KMS-11 (cell line): ENCODE results near the gene TRMU.

Source experiments
- H2AFZ ChIP-seq: fragments of 200-600 bp; sonication (generic); 2 replicates; pipeline ENCODE4 v1.6.1; 2016; ENCODE audit warnings: antibody characterized with exemption, mixed run types, low read depth
- H3K27ac ChIP-seq: fragments of 200-600 bp; sonication (generic); 2 replicates; pipeline ENCODE4 v1.6.1; 2016; ENCODE audit warnings: mild to moderate bottlenecking, mixed run types
- H3K27me3 ChIP-seq: fragments of 200-600 bp; sonication (generic); 2 replicates; pipeline ENCODE4 v1.6.1; 2017; ENCODE audit warnings: mild to moderate bottlenecking, low read depth, mixed run types, moderate library complexity; ENCODE audit not compliant: insufficient read depth
- H3K36me3 ChIP-seq: fragments of 200-600 bp; sonication (generic); 2 replicates; pipeline ENCODE4 v1.6.1; 2017; ENCODE audit warnings: mild to moderate bottlenecking, mixed run types; ENCODE audit not compliant: insufficient read depth
- H3K4me1 ChIP-seq: fragments of 200-600 bp; sonication (generic); 2 replicates; pipeline ENCODE4 v1.6.1; 2016; ENCODE audit warnings: mild to moderate bottlenecking, low read depth, mixed run types; ENCODE audit not compliant: poor library complexity, severe bottlenecking
- H3K4me2 ChIP-seq: fragments of 200-600 bp; sonication (generic); 2 replicates; pipeline ENCODE4 v1.7.0; 2016; ENCODE audit warnings: mild to moderate bottlenecking, mixed run types
- H3K4me3 ChIP-seq: fragments of 200-600 bp; sonication (generic); IDR thresholded peaks from 2 replicates; pipeline ENCODE4 v1.6.1; 2017; ENCODE audit warnings: low read depth, low read length, mixed read lengths; ENCODE audit not compliant: insufficient read depth
- H3K79me2 ChIP-seq: fragments of 200-600 bp; sonication (generic); 2 replicates; pipeline ENCODE4 v1.6.1; 2016; ENCODE audit warnings: low read depth, mixed run types; ENCODE audit not compliant: insufficient read depth
- H3K9ac ChIP-seq: fragments of 200-600 bp; sonication (generic); 2 replicates; pipeline ENCODE4 v1.6.1; 2016; ENCODE audit warnings: mild to moderate bottlenecking, mixed run types
- H4K20me1 ChIP-seq: fragments of 200-600 bp; sonication (generic); 2 replicates; pipeline ENCODE4 v1.6.1; 2016; ENCODE audit warnings: mild to moderate bottlenecking, mixed run types; ENCODE audit not compliant: insufficient read depth
- TF ChIP-seq, protein P1 (sequence below): fragments of 200-600 bp; sonication (generic); conservative IDR thresholded peaks from 2 replicates; pipeline ENCODE4 v1.6.1; 2017; ENCODE audit warnings: low read depth, mild to moderate bottlenecking, antibody characterized with exemption, low read length, moderate library complexity, mixed read lengths

The TRMU gene

DNA sequence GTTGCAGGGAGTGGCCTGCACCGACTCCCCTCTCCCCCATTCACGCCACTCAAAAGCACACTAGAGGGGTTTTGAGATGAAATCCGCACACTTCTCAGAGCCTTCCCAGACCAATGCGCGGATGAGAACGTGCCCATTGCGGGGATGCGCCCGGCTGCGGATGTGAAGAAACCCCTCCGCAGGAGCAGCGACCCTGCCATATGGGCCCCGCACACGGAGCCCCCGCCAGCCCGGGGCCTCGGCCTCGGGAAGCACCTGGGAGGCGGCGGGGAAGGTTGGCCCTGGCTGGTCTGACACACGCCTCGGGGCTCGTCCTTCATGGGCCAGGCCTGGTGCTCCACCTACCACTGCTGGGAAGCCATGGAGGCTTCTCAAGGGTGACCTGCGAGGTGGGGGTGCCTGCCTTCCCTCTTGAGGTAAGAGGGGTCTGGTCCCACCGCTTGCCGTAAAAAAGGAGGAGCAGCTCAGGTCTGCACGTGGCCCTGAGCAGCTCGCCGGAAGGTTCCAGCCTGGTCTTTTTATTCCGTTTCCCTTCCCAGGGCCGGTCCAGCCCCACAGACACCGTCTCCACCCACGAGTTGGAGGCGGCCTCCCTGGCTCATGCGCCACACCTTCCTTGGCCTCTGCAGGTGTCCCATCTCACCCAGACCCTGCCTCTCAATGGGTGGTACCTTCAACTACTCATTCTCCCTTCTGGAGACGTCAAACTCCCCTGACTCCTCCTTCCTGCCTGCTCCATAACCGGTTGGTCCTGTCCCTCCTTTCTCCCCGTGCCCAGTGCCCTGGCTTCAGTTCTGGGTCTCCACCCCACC is 39.4 kb downstream of the TRMU start:
- Histone ChIP-seq H4K20me1 (no peaks in the 10 kb centered on the region), H3K27ac (no peak overlapping the region)
- TF ChIP-seq, protein P1, sequence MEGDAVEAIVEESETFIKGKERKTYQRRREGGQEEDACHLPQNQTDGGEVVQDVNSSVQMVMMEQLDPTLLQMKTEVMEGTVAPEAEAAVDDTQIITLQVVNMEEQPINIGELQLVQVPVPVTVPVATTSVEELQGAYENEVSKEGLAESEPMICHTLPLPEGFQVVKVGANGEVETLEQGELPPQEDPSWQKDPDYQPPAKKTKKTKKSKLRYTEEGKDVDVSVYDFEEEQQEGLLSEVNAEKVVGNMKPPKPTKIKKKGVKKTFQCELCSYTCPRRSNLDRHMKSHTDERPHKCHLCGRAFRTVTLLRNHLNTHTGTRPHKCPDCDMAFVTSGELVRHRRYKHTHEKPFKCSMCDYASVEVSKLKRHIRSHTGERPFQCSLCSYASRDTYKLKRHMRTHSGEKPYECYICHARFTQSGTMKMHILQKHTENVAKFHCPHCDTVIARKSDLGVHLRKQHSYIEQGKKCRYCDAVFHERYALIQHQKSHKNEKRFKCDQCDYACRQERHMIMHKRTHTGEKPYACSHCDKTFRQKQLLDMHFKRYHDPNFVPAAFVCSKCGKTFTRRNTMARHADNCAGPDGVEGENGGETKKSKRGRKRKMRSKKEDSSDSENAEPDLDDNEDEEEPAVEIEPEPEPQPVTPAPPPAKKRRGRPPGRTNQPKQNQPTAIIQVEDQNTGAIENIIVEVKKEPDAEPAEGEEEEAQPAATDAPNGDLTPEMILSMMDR = no peak

DNA sequence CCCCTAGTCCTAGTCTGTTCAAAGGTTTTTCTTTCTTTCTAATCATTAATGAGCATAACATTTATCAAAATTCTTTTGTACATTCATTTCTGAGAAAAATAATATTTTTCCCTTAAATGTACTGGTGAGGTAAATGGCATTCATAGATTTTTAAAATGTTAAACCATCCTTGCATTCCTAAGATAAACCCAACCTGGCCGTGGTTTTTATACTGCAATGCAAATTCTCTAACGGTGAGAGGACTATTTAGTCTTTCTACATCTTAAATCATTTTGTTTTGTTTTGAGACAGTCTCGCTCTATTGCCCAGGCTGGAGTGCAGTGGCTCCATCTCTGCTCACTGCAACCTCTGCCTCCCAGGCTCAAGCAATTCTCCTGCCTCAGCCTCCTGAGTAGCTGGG is 40.6 kb downstream of the TRMU start:
- H3K27ac ChIP-seq = no peak overlapping the region
- H4K20me1 ChIP-seq = no peaks in the 10 kb centered on the region
- no peak overlapping the region for H2AFZ ChIP-seq
- H3K4me3 ChIP-seq = no peak overlapping the region
- no peaks in the 10 kb centered on the region for H3K4me1 ChIP-seq
- TF ChIP-seq, protein P1 = no peak
- H3K27me3 ChIP-seq = peaks cover 18% of the 10 kb centered on the region
- H3K36me3 ChIP-seq = no peaks in the 10 kb centered on the region
- no peaks in the 10 kb centered on the region for H3K79me2 ChIP-seq
- H3K4me2 ChIP-seq = no peak overlapping the region
- H3K9ac ChIP-seq = no peak overlapping the region

More for the DNA sequence above, 39.4 kb downstream of the TRMU start:
- Histone ChIP-seq H3K79me2 (no peaks in the 10 kb centered on the region), H3K36me3 (no peaks in the 10 kb centered on the region), H3K4me1 (no peaks in the 10 kb centered on the region), H3K4me2 (no peak overlapping the region), H3K4me3 (no peak overlapping the region), H3K9ac (no peak overlapping the region), H3K27me3 (peaks cover 14% of the 10 kb centered on the region), H2AFZ (no peak overlapping the region)

DNA sequence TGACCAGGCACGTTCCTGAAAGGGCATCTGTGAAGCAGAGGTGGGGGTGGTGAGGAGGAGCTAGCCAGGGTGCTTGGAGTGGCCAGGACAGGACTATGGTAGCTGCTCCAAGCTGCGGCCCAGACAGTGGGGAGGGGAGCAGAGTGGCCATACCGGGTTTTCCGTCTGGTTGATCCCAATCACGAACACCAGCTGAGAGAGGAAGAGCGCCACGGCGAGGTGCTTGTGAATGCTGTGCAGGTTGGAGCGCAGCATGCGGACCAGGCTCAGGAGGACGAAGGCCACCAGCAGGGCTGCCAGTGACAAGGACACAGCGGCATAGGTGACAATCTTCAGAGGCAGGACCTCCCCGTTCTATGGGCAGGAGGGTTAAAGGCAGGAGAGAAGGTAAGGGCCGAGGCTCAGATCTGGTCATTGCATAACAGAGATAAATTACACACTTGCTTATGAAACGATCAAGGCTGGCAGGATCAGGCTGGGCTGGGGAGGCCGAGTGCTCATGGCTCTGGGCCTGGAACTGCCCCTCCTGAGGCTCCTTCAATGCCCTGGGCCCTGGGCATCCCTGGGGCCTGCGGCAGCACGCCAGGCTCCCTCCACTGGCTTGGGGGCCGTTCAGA is 41.5 kb downstream of the TRMU start:
- Histone ChIP-seq H3K9ac (no peak overlapping the region), H4K20me1 (no peaks in the 10 kb centered on the region), H3K27me3 (peaks cover 18% of the 10 kb centered on the region), H3K36me3 (no peaks in the 10 kb centered on the region), H3K27ac (no peak overlapping the region), H3K79me2 (no peaks in the 10 kb centered on the region), H3K4me2 (no peak overlapping the region), H2AFZ (no peak overlapping the region), H3K4me1 (no peaks in the 10 kb centered on the region), H3K4me3 (no peak overlapping the region)
- TF ChIP-seq, protein P1 = no peak

DNA sequence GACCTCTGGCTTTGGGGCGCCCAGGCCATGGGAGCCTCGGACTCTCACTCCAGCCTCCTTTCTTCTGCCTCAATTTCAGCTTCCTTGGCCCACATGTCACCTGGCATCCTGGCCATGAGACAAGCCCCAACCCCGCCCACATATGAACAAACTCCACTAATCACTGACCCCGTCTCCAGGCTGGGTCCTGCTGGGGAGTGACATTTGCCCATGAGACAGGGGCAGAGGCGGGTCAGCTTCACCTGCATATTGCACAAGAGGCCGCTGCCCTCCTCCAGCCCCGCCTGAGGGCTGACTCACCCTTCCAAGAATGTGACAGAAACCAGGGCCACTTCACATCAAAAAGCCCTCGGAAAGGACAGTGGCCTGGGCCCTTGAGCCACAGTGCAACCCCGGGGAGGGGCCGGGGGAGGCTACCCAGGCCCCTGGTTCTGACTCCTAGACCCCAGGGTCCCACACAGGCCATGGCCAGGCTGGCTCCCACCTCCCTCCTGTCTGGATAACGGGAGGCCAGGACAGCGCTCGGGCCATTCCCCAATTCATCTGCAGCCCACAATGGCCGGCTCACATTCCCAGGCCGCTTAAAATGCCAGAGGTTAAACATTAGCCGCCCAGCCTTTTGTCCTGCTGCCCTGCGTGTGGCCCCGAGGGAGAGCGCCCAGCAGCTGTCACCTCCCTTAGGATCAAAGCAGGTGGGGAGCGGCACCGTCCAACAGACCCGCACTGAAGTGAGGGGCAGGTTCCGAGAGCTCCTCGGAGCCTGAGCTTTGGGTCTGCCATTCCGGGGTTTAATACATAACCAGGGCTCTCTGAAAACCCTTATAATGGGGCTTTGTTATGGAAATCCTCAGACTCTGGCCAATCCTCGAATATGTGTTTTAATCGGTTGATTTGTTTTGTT is 42.3 kb downstream of the TRMU start:
- Histone ChIP-seq H3K27ac (no peak overlapping the region), H2AFZ (no peak overlapping the region), H3K36me3 (no peaks in the 10 kb centered on the region), H4K20me1 (no peaks in the 10 kb centered on the region), H3K4me1 (no peaks in the 10 kb centered on the region), H3K27me3 (peaks cover 18% of the 10 kb centered on the region), H3K4me3 (no peak overlapping the region), H3K79me2 (no peaks in the 10 kb centered on the region), H3K4me2 (no peak overlapping the region), H3K9ac (no peak overlapping the region)
- TF ChIP-seq, protein P1 = no peak
